Activated naive CD4-positive, alpha-beta T cell treated with anti-CD3 and anti-CD28 coated beads, Interleukin-2, amount 50 U/mL, for 72 hours (primary cell): Measurements from ENCODE around the gene TARS3. TPM values are rescaled to one million over a fixed set of nuclear protein-coding genes. Genes with fewer than 3 reads are reported as not detected.

Experiments
- ATAC-seq, 2 donors: fragments of 150-1000 bp; cut with Tn5 transposase; 2 replicates each; pipeline ENCODE4 v1.10.0; 2021; ENCODE audit warnings: mild to moderate bottlenecking in 2 of 2, moderate library complexity in 2 of 2
- DNase-seq, 2 donors: peaks; one replicate each; pipeline ENCODE4 v3.0.0; 2021 to 2022; ENCODE audit warnings: low spot score in 2 of 2
- H3K27ac Mint-ChIP-seq, 2 donors: one replicate each; pipeline ENCODE4 v1.8.0; 2022; ENCODE audit warnings: mild to moderate bottlenecking in 2 of 2, mixed read lengths in 2 of 2
- H3K36me3 Mint-ChIP-seq, 2 donors: one replicate each; pipeline ENCODE4 v1.8.0; 2022; ENCODE audit warnings: mixed read lengths in 2 of 2
- H3K9me3 Mint-ChIP-seq, 2 donors: one replicate each; pipeline ENCODE4 v1.8.0; 2022; ENCODE audit warnings: mixed read lengths in 2 of 2
- total RNA-seq, 2 donors: library from RNA; stranded (reverse); gene quantifications; one replicate each; pipeline ENCODE4 v1.2.3, GENCODE V29; 2022

The TARS3 gene
- total RNA-seq, 2 donors from 2014 or later: 21.2 to 23.0 TPM

- Mint-ChIP-seq H3K36me3 (peaks cover 24 to 30% of the 10 kb centered on the region in 2 donors), H3K9me3 (peaks cover 0 to 11% of the 10 kb centered on the region in 2 donors), H3K27ac (peak overlapping the region in 1 of 2 donors; percentile 41)
- DNase-seq (no peak), ATAC-seq (no peak)
These were observed 100.6 kb downstream of the TARS3 start for GRCh38 chr15:101623367-101624304.

DNA sequence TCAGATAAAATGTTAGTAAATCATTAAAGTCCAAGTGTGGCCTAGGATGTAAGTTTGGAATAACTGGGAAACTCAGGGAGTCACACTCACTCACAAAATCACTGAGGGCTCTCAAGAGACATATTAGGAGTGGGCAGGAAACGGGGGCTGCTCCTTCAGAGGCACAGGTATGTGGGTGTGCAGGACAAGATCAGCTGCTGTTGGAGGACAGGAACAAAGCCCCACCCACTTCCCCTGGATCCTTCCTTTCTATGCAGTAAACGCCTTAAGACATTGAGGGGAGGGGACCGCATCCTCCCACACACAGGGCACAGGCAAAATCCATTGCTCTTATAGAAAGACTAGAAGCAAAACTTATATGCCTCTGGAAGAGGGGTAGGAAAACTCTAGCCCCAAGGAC is 102.3 kb downstream of the TARS3 start:
- H3K27ac Mint-ChIP-seq: no peak overlapping the region
- DNase-seq: no peak
- ATAC-seq: no peak

GRCh38 chr15:101620671-101621070 is 103.6 kb downstream of the TARS3 start:
- peaks cover 0 to 11% of the 10 kb centered on the region in 2 donors for H3K9me3 Mint-ChIP-seq
- H3K27ac Mint-ChIP-seq: no peak overlapping the region
- DNase-seq: no peak
- peaks cover 20 to 22% of the 10 kb centered on the region in 2 donors for H3K36me3 Mint-ChIP-seq
- ATAC-seq: no peak

More for the DNA sequence above, 102.3 kb downstream of the TARS3 start:
- Mint-ChIP-seq H3K9me3 (peaks cover 0 to 11% of the 10 kb centered on the region in 2 donors), H3K36me3 (peaks cover 26 to 30% of the 10 kb centered on the region in 2 donors)

DNA sequence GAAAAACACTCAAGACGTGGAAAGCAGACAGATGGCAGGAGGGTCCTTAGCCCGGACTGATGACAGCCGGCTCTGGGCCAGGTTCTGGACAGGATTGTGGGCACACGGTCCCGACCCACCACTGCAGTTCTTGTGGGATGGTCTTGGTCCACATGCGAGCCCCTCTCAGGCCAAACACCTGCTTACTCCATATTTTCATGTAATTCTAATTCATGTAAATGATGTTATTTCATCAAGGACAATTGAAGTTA is 104.7 kb downstream of the TARS3 start:
- Mint-ChIP-seq H3K9me3 (peaks cover 0 to 11% of the 10 kb centered on the region in 2 donors), H3K27ac (no peak overlapping the region), H3K36me3 (peaks cover 12 to 21% of the 10 kb centered on the region in 2 donors)
- ATAC-seq: no peak
- DNase-seq: no peak

DNA sequence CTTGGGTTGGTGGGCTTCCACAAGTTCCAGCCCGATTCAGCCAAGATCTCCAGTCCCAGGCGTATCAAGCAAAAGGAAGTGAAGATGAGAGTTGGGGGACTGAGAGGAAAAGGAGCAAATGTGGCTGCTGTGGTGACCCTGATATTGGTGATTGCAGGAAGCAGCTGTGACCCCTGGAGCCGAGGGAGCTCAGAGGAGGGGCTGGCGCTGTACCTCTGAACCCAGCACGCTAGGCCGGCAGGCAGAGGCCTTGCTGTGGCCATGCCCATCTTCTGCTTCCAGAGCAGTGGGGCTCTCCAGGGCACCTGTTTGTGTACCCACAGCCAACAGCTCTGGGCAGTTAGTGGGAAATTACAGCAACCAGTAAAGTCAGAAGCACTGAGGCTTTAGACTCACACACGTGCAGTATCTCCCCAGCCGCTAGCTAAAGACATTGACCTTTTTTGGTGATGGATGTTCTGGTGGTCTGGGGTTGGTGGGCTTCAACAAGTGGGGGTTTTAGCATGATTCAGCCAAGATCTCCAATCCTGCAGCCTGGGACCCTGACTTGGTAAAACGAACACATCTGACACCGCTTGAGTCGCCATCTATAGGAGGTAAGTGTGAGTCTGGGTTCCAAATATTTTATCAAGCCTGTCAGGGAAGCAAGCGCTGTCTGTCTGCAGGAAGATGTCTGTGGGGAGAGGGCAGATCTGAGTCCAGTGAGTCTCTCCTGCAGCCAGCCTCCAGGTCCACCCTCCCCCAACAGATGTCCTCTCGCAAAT is 105.2 kb downstream of the TARS3 start:
- peaks cover 7 to 18% of the 10 kb centered on the region in 2 donors for H3K36me3 Mint-ChIP-seq
- DNase-seq (no peak), ATAC-seq (no peak)
- H3K27ac Mint-ChIP-seq: peak overlapping the region in 1 of 2 donors; percentile 65
- peaks cover 0 to 11% of the 10 kb centered on the region in 2 donors for H3K9me3 Mint-ChIP-seq

DNA sequence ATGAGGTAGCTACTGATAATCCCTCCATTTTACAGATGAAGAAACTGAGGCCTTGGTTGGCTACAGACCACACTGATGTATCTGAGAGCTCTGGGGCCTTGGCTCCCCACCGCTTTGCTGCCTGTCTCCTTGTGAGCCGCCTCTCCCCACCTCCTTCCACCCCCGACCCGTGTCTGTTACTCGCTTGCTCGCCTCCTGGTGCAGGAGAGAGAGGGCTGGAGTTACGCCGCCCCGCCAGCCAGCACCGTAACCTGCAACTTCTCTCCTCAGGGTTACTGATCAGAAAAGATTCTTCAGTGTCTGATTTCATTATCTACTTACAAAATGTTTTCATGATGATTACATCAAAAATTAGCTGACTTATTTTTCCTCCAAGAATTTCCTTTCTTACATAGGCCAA is 106.2 kb downstream of the TARS3 start:
- H3K9me3 Mint-ChIP-seq: peaks cover 0 to 5% of the 10 kb centered on the region in 2 donors
- no peak for DNase-seq
- ATAC-seq: no peak
- no peak overlapping the region for H3K27ac Mint-ChIP-seq
- H3K36me3 Mint-ChIP-seq: peaks cover 4 to 8% of the 10 kb centered on the region in 2 donors

GRCh38 chr15:101617390-101617965 is 106.8 kb downstream of the TARS3 start:
- Mint-ChIP-seq H3K27ac (no peak overlapping the region), H3K36me3 (peaks cover 2 to 4% of the 10 kb centered on the region in 2 donors), H3K9me3 (peaks cover 0 to 2% of the 10 kb centered on the region in 2 donors)
- DNase-seq (no peak), ATAC-seq (no peak)

DNA sequence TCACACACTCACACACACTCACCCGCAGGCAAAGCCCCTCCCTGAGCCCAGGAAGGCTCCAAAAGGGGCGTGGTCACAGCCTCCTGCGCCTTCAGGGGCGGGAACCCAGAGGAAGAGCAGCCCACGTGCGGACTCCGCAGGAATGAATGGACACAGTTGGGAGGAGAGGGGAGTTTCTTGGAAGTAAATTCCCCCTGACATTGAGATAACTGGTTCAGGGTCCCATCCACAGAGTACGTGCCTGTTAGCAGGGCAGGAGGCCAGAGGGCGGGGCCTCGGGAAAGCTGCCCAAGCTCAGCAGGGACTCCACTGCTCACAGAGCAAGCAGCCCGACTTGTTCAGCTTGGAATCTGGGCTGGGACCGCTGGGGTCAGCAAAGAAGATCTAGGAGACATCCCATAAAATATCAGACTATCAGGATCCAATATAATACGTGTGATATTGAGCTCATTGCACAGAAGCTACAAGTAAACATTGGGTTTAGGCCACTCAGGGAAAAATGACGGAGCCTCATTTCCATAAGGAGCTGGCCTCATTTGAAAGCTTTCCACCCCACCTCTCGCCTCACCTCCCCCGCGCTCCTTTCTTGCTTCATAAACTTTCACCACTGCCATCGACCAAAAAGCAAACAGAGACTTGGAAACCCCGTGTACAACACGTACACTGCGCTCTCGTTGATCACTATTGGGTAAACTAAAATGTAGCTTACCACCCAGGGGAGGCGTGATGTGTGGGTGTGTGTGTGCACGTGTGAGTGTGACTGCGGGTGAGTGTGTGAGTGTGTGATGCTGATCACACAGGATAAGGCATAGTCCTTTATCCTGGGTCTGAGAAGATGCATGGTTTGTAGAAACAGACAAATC is 108.1 kb downstream of the TARS3 start:
- ATAC-seq (no peak), DNase-seq (no peak)
- no peak overlapping the region for H3K27ac Mint-ChIP-seq
- H3K36me3 Mint-ChIP-seq: peaks cover 0 to 4% of the 10 kb centered on the region in 2 donors
- H3K9me3 Mint-ChIP-seq: no peaks in the 10 kb centered on the region

DNA sequence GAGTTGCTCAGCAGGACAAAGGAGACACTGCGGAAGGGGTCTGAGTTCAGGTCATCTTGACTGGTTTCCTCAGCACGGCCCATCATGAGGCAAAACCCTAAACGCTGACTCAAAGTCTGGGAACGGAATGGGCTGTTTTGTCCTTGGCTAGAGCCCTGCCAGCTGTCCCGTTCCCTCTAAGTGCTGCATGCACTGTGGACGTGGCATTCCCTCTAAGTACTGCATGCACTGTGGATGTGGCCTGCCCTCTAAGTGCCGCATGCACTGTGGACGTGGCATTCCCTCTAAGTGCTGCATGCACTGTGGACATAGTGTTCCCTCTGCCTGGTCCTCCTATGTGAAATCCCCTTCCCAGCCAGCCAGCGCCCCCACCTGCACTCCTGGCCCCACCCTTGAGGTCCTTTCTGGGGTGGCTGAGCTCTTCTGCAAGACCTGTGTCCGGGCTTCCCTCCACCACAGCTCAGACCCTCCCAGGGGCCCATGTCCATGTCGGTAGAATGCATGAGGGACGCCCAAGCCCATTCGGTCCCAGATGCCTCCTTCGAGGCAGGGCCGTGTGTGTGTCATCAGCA is 108.8 kb downstream of the TARS3 start:
- Mint-ChIP-seq H3K9me3 (no peaks in the 10 kb centered on the region), H3K36me3 (peaks cover 0 to 4% of the 10 kb centered on the region in 2 donors), H3K27ac (no peak overlapping the region)
- ATAC-seq (no peak), DNase-seq (no peak)

- H3K9me3 Mint-ChIP-seq: no peaks in the 10 kb centered on the region
- ATAC-seq (no peak), DNase-seq (peak in 1 of 2 donors; percentile 37)
- peaks cover 0 to 4% of the 10 kb centered on the region in 2 donors for H3K36me3 Mint-ChIP-seq
- H3K27ac Mint-ChIP-seq: no peak overlapping the region
These were observed 109.5 kb downstream of the TARS3 start for GRCh38 chr15:101614761-101615160.

DNA sequence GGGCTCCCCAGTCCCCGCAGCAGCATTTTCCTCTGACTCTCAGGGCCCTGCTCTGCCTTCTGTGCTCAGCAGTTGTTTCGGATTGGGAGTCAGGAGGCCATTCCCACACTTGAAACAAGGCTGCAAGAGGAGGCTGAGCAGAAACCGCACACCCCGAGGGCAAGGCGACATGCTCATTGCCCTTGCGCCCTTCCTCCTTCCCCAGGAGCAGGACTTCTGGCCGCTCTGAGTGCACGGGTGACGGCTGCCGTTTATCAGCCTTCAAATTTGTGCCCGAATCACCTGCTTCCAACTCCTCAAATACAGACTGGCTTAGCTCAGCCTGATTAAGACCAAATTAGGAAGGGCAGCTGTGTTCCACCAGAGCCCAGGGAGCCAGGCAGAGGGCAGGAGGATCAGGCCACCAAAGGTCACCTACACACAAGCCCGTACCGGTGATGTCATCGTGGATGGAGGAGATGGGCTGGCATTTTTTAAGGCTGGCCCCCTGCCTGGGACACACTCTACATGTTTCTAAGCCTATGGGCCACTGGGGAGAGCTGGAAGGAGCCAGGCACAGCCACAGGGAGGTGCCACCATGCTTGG is 110.2 kb downstream of the TARS3 start:
- DNase-seq (peak in 1 of 2 donors; percentile 33), ATAC-seq (no peak)
- H3K9me3 Mint-ChIP-seq: no peaks in the 10 kb centered on the region
- H3K36me3 Mint-ChIP-seq: peaks cover 0 to 4% of the 10 kb centered on the region in 2 donors
- no peak overlapping the region for H3K27ac Mint-ChIP-seq

- H3K36me3 Mint-ChIP-seq: peaks cover 0 to 4% of the 10 kb centered on the region in 2 donors
- H3K27ac Mint-ChIP-seq: no peak overlapping the region
- ATAC-seq (no peak), DNase-seq (peak in 1 of 2 donors; percentile 23)
- H3K9me3 Mint-ChIP-seq: no peaks in the 10 kb centered on the region
These were observed 110.9 kb downstream of the TARS3 start for GRCh38 chr15:101613130-101614000.

DNA sequence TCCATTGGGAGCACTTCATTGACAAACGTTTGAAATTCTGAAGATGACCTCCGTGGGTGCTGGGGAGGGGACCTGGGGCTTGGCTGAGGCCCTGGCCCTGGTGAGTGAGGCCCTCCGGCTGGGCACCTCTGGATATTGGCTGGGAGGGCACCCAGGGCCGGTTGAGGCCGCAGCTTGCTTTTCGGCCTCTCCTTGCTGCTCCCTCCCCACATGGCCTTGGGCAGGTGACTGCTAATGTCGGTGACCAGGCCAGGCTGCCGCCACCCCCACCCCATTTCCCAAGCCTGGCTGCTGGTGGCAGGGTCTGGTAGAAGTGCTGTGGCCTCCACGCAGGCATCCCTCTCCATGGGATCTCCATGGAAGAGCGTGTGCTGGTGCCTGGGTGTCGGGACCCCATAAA is 111.6 kb downstream of the TARS3 start:
- ATAC-seq (no peak), DNase-seq (no peak)
- peaks cover 0 to 4% of the 10 kb centered on the region in 2 donors for H3K36me3 Mint-ChIP-seq
- no peak overlapping the region for H3K27ac Mint-ChIP-seq
- H3K9me3 Mint-ChIP-seq: no peaks in the 10 kb centered on the region

GRCh38 chr15:101611580-101612299 is 112.5 kb downstream of the TARS3 start:
- ATAC-seq (no peak), DNase-seq (no peak)
- Mint-ChIP-seq H3K9me3 (no peaks in the 10 kb centered on the region), H3K27ac (no peak overlapping the region), H3K36me3 (no peaks in the 10 kb centered on the region)
